Measurements from ENCODE around the gene ADGRD1.

Gene ADGRD1

GRCh38 chr12:131155131-131155530, 201.4 kb downstream of the ADGRD1 start:
- Histone ChIP-seq H3K27me3 (ENCODE audit: insufficient read depth, poor library complexity, severe bottlenecking) (no peaks in the 10 kb centered on the region), H3K27ac (replicated peaks) (no peak overlapping the region), H3K4me3 (replicated peaks; ENCODE audit: insufficient read depth, low read length) (no peak overlapping the region)
- TF ChIP-seq POLR2AphosphoS5 (IDR thresholded peaks at IDR 0.05; ENCODE audit: low read depth) (no peak), CTCF (IDR thresholded peaks at IDR 0.05; ENCODE audit: insufficient read depth, low read length) (no peak), REST (IDR thresholded peaks at IDR 0.05; ENCODE audit: insufficient replicate concordance, low read depth) (no peak)
- no peak for DNase-seq (ENCODE audit: low read depth in 1 of 2, low spot score in 1 of 2)

- no peak for TF ChIP-seq GABPA (IDR thresholded peaks at IDR 0.05; ENCODE audit: low read depth)
- no peak for TF ChIP-seq REST (IDR thresholded peaks at IDR 0.05; ENCODE audit: insufficient replicate concordance, low read depth)
- TF ChIP-seq POLR2AphosphoS5 (IDR thresholded peaks at IDR 0.05; ENCODE audit: low read depth) = no peak
- no peak for TF ChIP-seq SPI1 (IDR thresholded peaks at IDR 0.05; ENCODE audit: borderline replicate concordance, low read depth)
- TF ChIP-seq CTCF (IDR thresholded peaks at IDR 0.05; ENCODE audit: insufficient read depth, low read length) = no peak
- H3K27me3 ChIP-seq (ENCODE audit: insufficient read depth, poor library complexity, severe bottlenecking) = no peaks in the 10 kb centered on the region
- no peak overlapping the region for H3K27ac ChIP-seq (replicated peaks)
- H3K4me3 ChIP-seq (replicated peaks; ENCODE audit: insufficient read depth, low read length) = no peak overlapping the region
- no peak for DNase-seq (ENCODE audit: low read depth in 1 of 2, low spot score in 1 of 2)
These were observed 204.0 kb downstream of the ADGRD1 start for GRCh38 chr12:131157743-131158142.

- TF ChIP-seq REST (IDR thresholded peaks at IDR 0.05; ENCODE audit: insufficient replicate concordance, low read depth) = no peak
- no peak for TF ChIP-seq GABPA (IDR thresholded peaks at IDR 0.05; ENCODE audit: low read depth)
- no peak for TF ChIP-seq SPI1 (IDR thresholded peaks at IDR 0.05; ENCODE audit: borderline replicate concordance, low read depth)
- no peak for TF ChIP-seq CTCF (IDR thresholded peaks at IDR 0.05; ENCODE audit: insufficient read depth, low read length)
- TF ChIP-seq POLR2AphosphoS5 (IDR thresholded peaks at IDR 0.05; ENCODE audit: low read depth) = no peak
- H3K27ac ChIP-seq (replicated peaks) = no peak overlapping the region
- H3K4me3 ChIP-seq (replicated peaks; ENCODE audit: insufficient read depth, low read length) = no peak overlapping the region
- no peak for DNase-seq (ENCODE audit: low read depth in 1 of 2, low spot score in 1 of 2)
- H3K27me3 ChIP-seq (ENCODE audit: insufficient read depth, poor library complexity, severe bottlenecking) = no peaks in the 10 kb centered on the region
These were observed 206.0 kb downstream of the ADGRD1 start for GRCh38 chr12:131159660-131160059.
